Effector CD4-positive, alpha-beta T cell (primary cell): ENCODE measurements around the gene U2AF1L4.
"Not testable (repeated sequence)": the region's sequence is repeated elsewhere in the genome, so short reads cannot be mapped to it uniquely, and the experiment has no call there.

ENCODE experiments used
- DNase-seq: peaks from one replicate; pipeline ENCODE4 v3.0.0-alpha.2; 2020

U2AF1L4 gene

GRCh38 chr19:35780058-35780457, 34.8 kb upstream of the U2AF1L4 start:
- DNase-seq: no peak

DNA sequence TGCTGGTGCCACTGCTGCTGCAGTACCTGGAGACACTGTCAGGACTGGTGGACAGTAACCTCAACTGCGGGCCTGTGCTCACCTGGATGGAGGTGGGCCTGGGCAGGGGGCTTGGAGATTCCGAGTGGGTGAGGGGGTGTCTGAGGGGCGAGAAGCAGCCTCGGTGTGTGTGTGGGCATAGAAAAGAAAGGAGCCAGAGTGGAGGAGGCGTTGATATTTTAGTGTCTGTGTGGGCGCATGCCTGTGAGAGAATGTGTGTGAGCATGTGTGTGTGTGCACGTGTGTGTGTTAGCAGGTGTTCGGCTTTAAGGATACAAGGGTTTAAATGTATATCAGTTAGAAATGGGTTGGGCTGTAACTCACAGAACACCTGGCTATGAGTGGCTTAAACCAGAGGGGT, 33.8 kb upstream of the U2AF1L4 start:
- DNase-seq: no peak

- no peak for DNase-seq
Observed at GRCh38 chr19:35777961-35778360, 32.7 kb upstream of the U2AF1L4 start.

DNA sequence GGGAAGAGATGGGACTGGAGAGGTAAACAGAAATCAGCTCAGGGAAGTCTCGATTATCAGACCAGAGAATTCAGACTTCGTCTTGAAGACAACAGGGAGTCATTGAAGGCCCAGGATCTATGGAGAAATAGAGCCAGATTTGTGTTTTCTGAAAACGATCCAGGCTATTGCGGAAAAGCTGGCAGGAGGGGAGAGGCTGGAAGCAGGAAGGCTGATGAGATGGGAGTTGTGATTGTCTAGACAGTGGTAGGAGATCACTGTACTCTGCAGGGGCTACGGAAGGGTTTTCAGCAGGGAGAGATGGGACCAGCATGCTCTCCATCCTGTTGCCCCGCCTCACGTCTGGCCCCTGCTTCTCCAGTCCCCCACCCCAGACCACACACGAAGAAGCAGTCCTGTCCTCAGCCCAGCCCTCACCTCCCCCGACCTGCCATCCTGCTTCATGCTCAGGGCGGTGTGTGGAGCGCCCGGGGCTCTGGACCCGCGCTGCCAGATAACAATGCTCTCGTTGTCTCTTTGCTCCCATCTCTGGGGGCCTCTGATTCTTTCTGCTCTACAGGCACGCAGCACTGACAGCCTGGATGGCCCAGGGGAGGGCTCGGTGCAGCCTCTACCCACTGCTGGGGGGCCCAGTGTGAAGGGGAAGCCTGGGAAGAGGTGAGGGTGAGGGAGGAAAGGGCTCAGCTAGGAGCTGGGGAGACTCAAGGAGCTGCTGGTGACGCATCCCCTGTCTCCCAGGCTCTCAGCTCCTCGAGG, 32.0 kb upstream of the U2AF1L4 start:
- no peak for DNase-seq

DNA sequence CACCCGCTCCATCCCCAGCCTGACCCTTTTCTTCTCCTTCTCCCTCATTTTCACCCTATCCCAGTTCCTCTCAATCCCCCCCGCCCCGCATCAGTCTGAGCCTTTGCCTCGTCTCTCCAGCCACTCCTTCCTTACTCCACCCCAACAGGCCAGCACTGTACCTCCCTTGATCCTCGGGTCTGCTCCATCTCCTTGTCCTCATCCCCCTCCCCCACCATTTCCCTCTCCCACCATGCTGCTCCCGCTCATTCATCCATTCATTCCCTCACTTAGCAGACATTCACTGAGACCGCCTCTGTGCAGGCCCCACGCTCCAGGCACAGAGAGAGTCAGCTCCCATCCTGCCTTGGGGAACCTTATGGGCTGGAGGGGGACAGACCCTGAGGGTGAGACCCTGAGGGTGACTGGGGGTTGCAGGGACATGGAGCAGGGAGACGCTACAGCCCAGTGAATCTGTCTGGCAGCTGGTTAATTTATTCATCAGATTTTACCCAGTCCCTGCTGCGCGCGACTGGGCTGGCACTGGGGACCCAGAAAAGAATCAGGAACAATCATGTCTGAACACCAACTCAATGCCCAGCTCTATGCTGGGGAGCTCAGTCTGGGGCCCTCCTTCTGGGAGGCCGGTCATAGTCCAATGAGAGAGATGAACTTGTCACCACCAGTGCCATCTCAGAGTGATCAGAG, 31.0 kb upstream of the U2AF1L4 start:
- no peak for DNase-seq

GRCh38 chr19:35775298-35776101, 30.3 kb upstream of the U2AF1L4 start, which contains the start of gene ARHGAP33:
Gene ARHGAP33 (plus strand): TSS chr19:35775564. CDS start chr19:35775659, 95 bp downstream.
- DNase-seq: peak; percentile 99

DNA sequence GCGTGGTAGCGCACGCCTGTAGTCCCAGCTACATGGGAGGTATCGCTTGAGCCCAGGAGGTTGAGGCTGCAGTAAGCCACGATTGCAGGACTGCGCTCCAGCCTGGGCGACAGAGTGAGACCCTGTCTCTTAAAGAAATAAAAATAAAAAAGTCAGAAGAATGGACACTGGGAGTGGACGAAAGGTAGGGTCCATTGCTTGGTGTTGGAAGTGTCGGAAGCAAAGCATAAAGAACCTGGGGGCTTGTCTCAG, 29.8 kb upstream of the U2AF1L4 start:
- no peak for DNase-seq

DNA sequence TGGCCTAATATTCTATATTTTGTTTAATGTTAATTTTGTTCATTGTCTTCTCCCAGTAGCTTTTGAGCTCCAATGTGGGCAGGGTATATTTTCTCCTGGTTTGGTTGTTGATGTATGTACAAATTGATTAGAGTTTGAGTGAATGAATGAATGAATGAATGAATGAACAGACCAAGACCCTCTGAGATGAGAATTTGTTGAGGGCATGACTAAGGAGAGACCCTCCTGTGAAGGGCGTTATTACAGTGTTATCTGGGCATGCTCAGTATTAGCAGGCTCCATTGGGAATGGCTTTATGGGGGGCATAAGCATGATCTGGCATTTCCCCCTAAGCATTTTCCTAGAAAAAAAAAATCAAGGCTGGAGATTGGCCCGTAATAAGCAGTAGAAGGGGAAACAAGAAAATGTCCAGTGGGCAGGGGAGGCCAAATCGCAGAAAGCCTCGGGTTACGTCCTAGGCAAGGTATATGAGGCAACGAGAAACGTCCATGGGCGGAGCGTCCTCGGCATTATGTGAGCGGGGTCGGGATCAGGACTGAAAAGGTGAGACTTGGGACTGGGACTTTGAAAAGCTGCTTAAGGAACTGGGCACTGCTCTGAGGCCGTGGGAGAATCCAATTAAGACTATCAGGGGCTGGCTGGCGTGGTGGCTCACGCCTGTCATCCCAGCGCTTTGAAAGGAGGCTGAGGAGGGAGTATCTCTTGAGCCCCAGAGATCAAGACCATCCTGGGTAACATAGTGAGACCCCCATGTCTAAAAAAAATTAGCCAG, 29.2 kb upstream of the U2AF1L4 start:
- DNase-seq: no peak

GRCh38 chr19:35773020-35773806, 28.0 kb upstream of the U2AF1L4 start:
- no peak for DNase-seq

DNA sequence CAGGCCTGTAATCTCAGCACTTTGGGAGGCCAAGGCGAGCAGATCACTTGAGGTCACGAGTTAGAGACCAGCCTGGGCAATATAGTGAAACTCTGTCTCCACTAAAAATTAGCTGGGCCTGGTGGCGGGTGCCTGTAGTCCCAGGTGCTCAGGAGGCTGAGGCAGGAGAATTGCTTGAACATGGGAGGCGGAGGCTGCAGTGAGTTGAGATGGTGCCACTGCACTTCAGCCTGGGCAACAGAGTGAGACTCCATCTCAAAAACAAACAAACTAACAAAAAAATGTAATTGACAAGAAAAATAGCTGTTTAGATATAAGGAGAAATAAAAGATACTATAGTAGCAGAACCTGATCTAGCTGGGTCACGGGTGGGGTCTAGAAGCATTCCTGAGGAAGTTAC, 27.1 kb upstream of the U2AF1L4 start:
- DNase-seq: not testable (repeated sequence)

GRCh38 chr19:35768082-35768421, 22.8 kb upstream of the U2AF1L4 start:
- DNase-seq: no peak

GRCh38 chr19:35767288-35768081, 22.3 kb upstream of the U2AF1L4 start:
- DNase-seq: no peak

DNA sequence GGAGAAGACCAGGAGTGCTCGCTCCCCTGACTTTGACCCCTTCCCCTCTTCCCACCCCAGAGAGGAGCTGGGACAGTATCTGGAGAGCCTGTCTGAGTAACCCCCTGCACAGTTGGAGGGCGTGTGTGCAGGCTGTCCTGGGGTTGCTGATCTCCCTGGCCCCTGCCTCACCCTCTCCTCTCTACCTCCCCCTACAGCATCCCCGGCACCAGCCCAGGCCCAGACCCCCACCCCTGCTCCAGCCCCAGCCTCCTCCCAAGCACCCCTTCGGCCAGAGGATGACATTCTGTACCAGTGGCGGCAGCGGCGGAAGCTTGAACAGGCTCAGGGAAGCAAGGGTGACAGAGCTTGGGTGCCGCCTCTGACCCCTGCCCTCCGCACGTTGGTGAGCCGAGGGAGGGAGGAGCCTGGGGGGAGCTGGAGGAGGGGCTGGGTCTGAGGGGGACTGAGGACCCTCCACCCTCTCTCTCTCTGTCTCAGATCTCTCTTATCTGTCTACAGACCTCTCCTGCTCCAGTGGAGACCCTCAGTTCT, 21.4 kb upstream of the U2AF1L4 start:
- no peak for DNase-seq

DNA sequence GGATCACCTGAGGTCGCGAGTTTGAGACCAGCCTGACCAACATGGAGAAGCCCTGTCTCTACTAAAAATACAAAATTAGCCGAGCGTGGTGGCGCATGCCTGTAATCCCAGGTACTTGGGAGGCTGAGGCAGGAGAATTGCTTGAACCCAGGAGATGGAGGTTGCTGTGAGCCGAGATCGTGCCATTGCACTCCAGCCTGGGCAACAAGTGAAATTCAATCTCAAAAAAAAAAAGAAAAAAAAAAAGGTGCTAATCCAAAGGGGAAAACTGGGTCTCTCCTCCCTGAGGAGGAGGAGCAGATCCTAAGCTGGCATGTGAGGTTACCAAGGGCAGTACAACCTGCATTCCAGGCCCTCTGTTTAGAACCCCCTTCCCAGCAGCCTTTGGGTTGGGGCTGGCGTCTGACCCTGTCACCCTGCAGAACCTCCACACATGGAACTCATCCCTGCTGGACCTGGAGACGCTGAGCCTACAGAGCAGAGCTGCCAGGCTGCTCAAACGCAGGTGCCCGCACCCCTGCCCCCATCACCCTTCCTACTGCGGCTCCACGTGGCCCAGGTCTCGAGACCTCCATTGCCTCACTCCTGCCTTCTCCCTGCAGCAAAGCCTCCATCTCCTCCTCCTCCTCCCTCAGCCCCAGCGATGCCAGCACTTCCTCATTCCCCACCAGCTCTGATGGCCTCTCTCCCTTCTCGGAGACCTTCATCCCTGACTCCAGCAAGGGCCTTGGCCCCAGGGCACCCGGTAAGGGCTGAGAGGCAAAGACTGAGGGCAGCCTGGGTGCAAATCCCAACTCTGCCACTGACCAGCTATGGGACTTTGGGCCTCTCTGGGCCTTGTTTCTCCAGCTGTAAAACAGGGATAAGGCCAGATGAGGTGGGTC, 19.5 kb upstream of the U2AF1L4 start:
- DNase-seq: no peak

GRCh38 chr19:35760711-35761349, 15.6 kb upstream of the U2AF1L4 start:
- DNase-seq: no peak

DNA sequence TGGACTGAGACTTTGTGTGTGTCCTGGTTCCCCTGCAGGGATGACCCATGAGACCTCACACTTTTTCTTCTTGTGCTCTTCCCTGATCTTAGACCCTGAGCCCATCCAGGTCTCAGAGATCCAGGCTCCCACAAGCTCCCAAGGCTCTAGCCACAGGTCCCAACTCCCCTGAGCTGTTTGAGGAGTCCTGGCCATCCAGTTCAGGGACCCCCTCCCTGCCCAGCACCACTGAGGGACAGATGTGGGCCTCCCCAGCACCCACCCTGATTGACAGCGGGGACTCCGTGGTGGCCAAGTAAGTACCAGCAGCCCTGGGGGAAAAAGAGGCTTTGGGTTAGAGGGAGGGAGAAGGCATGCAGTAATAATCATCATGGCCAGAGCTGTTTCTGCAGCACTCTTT, 14.5 kb upstream of the U2AF1L4 start:
- DNase-seq: no peak

- DNase-seq: peak; percentile 97
Observed at GRCh38 chr19:35757749-35758608, 12.8 kb upstream of the U2AF1L4 start, which contains the start of gene PROSER3. Gene PROSER3 (plus strand): TSS chr19:35758176. CDS start chr19:35758216, 40 bp downstream.

DNA sequence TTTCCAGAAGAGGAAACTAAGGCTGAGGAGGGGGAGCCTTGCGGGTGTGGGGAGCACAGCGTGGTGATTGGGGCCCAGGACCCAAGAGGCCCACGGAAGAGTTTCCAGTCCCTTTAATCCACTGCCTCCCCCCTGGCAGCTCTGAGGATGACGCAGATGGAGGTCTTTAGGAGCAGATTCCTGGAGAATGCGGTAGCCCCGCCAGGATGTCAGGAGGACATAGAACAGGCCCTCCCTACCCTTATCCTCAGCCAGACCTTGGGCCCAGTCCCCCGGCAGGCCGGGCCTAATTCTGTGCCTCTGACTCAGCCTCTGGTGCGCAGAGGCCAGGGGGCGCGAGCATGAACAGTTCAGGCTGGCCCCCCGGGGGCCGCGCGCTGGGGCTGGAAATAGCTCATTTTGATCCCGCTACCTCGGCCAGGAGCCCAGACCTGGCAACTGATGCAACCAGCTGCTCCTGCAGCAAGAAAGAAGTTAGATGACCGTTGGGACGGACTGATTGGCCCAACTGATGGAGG, 12.1 kb upstream of the U2AF1L4 start:
- no peak for DNase-seq
